Fibroblast of lung (primary cell): ENCODE measurements around the gene TBX10. TPM values are rescaled to one million over a fixed set of nuclear protein-coding genes. Genes with fewer than 3 reads are reported as not detected.
"Not testable (repeated sequence)": the region's sequence is repeated elsewhere in the genome, so short reads cannot be mapped to it uniquely, and the experiment has no call there.

Experiments
- DNase-seq, 2 donors: peaks; one replicate each; pipeline versions ENCODE4 v3.0.0 to v3.0.0-alpha.2; 2010; ENCODE audit warnings: low read depth in 2 of 2
- H2AFZ ChIP-seq: 2 replicates; pipeline ENCODE4 v1.5.1; 2012; ENCODE audit warnings: low read length, control low read depth, inconsistent platforms
- H3K27ac ChIP-seq: 2 replicates; pipeline ENCODE4 v1.5.1; 2011; ENCODE audit warnings: low read length, control low read depth; ENCODE audit not compliant: insufficient read depth
- H3K27me3 ChIP-seq: 2 replicates; pipeline ENCODE4 v1.5.1; 2011; ENCODE audit warnings: mild to moderate bottlenecking, low read length; ENCODE audit not compliant: control insufficient read depth, insufficient read depth
- H3K36me3 ChIP-seq: 2 replicates; pipeline ENCODE4 v1.5.1; 2011; ENCODE audit warnings: low read length; ENCODE audit not compliant: control insufficient read depth, insufficient read depth
- H3K4me1 ChIP-seq: 2 replicates; pipeline ENCODE4 v1.5.1; 2011; ENCODE audit warnings: low read length; ENCODE audit not compliant: control insufficient read depth, insufficient read depth; ENCODE audit errors: extremely low read depth
- H3K4me2 ChIP-seq: 2 replicates; pipeline ENCODE4 v1.5.1; 2011; ENCODE audit warnings: low read length, control low read depth; ENCODE audit not compliant: insufficient read depth; ENCODE audit errors: extremely low read depth
- H3K4me3 ChIP-seq, 4 experiments: fragments of 200-600 bp in 1 of 4; sonication (generic) in 1 of 4; replicated peaks in 1 of 4; 2 replicates each; pipeline ENCODE4 v1.5.1; 2011 to 2016; ENCODE audit warnings: low read length in 4 of 4, low read depth in 3 of 4, mild to moderate bottlenecking in 3 of 4, control low read depth in 2 of 4, inconsistent platforms in 1 of 4, mixed read lengths in 1 of 4; ENCODE audit not compliant: insufficient read depth in 1 of 4; ENCODE audit errors: control extremely low read depth in 1 of 4
- H3K79me2 ChIP-seq: 2 replicates; pipeline ENCODE4 v1.5.1; 2012; ENCODE audit warnings: mild to moderate bottlenecking, low read length, inconsistent platforms; ENCODE audit not compliant: control insufficient read depth, insufficient read depth
- H3K9ac ChIP-seq: 2 replicates; pipeline ENCODE4 v1.5.1; 2011; ENCODE audit warnings: mild to moderate bottlenecking, low read length, control low read depth; ENCODE audit not compliant: insufficient read depth
- H3K9me3 ChIP-seq: 2 replicates; pipeline ENCODE4 v1.5.1; 2012; ENCODE audit warnings: low read depth, low read length; ENCODE audit not compliant: control insufficient read depth, insufficient read depth
- H4K20me1 ChIP-seq: 2 replicates; pipeline ENCODE4 v1.5.1; 2011; ENCODE audit warnings: low read length; ENCODE audit not compliant: control insufficient read depth, insufficient read depth; ENCODE audit errors: extremely low read depth
- CTCF ChIP-seq, 2 donors: IDR thresholded peaks in 1 of 2; conservative IDR thresholded peaks in 1 of 2; 1 replicate in 1 of 2; 2 replicates in 1 of 2; pipeline ENCODE4 v1.5.1; 2011 to 2012; ENCODE audit warnings: low read length in 2 of 2, control low read depth in 1 of 2, inconsistent platforms in 1 of 2, low read depth in 1 of 2, mild to moderate bottlenecking in 1 of 2
- EZH2 ChIP-seq: IDR thresholded peaks from 2 replicates; pipeline ENCODE4 v1.5.1; 2012; ENCODE audit warnings: low read length, control low read depth, mild to moderate bottlenecking; ENCODE audit errors: missing control alignments
- polyA plus RNA-seq, 2 donors: library from polyadenylated mRNA; depleted of rRNA in 1 of 2; stranded (reverse) in 1 of 2; unstranded in 1 of 2; fragments of >200 nt; gene quantifications; 2 replicates each; pipeline ENCODE4 v1.2.1, GENCODE V29; 2011 to 2012; ENCODE audit warnings: missing spikeins in 1 of 2
- total RNA-seq: library from RNA; depleted of rRNA; stranded (reverse); fragments of >200 nt; gene quantifications from 2 replicates; pipeline ENCODE4 v1.2.1, GENCODE V29; 2014

Gene TBX10
- total and polyA plus RNA-seq, 2 donors (not counting 1 experiment from before 2014, with no cell fraction given): not detected

GRCh38 chr11:67663532-67664212 is 24.1 kb upstream of the TBX10 start:
- no peak overlapping the region for H3K9ac ChIP-seq
- no peaks in the 10 kb centered on the region for H3K36me3 ChIP-seq
- H3K27ac ChIP-seq: no peak overlapping the region
- no peak overlapping the region for H2AFZ ChIP-seq
- no peaks in the 10 kb centered on the region for H3K79me2 ChIP-seq
- H3K27me3 ChIP-seq: no peaks in the 10 kb centered on the region
- no peaks in the 10 kb centered on the region for H3K4me1 ChIP-seq
- no peak overlapping the region for H3K4me2 ChIP-seq
- no peaks in the 10 kb centered on the region for H4K20me1 ChIP-seq
- no peak overlapping the region for H3K4me3 ChIP-seq
- TF ChIP-seq EZH2: no peak
- TF ChIP-seq CTCF (conservative IDR thresholded peaks at IDR 0.05 in 1 of 2, IDR thresholded peaks at IDR 0.05 in 1 of 2; ENCODE audit: low read depth in 1 of 2, low read length in 2 of 2): no peak
- no peak for DNase-seq
- H3K9me3 ChIP-seq: no peaks in the 10 kb centered on the region

GRCh38 chr11:67662835-67663531 is 23.4 kb upstream of the TBX10 start:
- Histone ChIP-seq H4K20me1 (no peaks in the 10 kb centered on the region), H3K4me2 (no peak overlapping the region), H2AFZ (no peak overlapping the region), H3K79me2 (no peaks in the 10 kb centered on the region), H3K9me3 (no peaks in the 10 kb centered on the region), H3K36me3 (no peaks in the 10 kb centered on the region), H3K27ac (no peak overlapping the region), H3K27me3 (no peaks in the 10 kb centered on the region), H3K4me1 (no peaks in the 10 kb centered on the region), H3K4me3 (no peak overlapping the region), H3K9ac (no peak overlapping the region)
- TF ChIP-seq EZH2 (no peak), CTCF (conservative IDR thresholded peaks at IDR 0.05 in 1 of 2, IDR thresholded peaks at IDR 0.05 in 1 of 2; ENCODE audit: low read depth in 1 of 2, low read length in 2 of 2) (no peak)
- no peak for DNase-seq

GRCh38 chr11:67662142-67662834 is 22.7 kb upstream of the TBX10 start:
- Histone ChIP-seq H3K79me2 (no peaks in the 10 kb centered on the region), H3K27ac (no peak overlapping the region), H3K9ac (no peak overlapping the region)

GRCh38 chr11:67660752-67661151 is 21.2 kb upstream of the TBX10 start:
- H3K79me2 ChIP-seq, H2AFZ ChIP-seq, H3K4me3 ChIP-seq, DNase-seq, H3K9me3 ChIP-seq, H3K27ac ChIP-seq, H4K20me1 ChIP-seq, H3K36me3 ChIP-seq, H3K27me3 ChIP-seq, H3K4me1 ChIP-seq, H3K4me2 ChIP-seq, H3K9ac ChIP-seq: not testable (repeated sequence)

More at GRCh38 chr11:67662142-67662834, 22.7 kb upstream of the TBX10 start:
- H3K36me3 ChIP-seq: no peaks in the 10 kb centered on the region
- H3K9me3 ChIP-seq: no peaks in the 10 kb centered on the region
- no peak for TF ChIP-seq CTCF (conservative IDR thresholded peaks at IDR 0.05 in 1 of 2, IDR thresholded peaks at IDR 0.05 in 1 of 2; ENCODE audit: low read depth in 1 of 2, low read length in 2 of 2)
- no peak for TF ChIP-seq EZH2
- H2AFZ ChIP-seq: no peak overlapping the region
- no peak for DNase-seq
- H3K27me3 ChIP-seq: no peaks in the 10 kb centered on the region
- no peak overlapping the region for H3K4me2 ChIP-seq
- no peaks in the 10 kb centered on the region for H4K20me1 ChIP-seq
- H3K4me1 ChIP-seq: no peaks in the 10 kb centered on the region
- H3K4me3 ChIP-seq: no peak overlapping the region
